ENCODE measurements around the gene MEPCE. TPM values are rescaled to one million over a fixed set of nuclear protein-coding genes. Genes with fewer than 3 reads are reported as not detected.

Gene MEPCE
- total and polyA plus RNA-seq, 10 of the 15 experiments (the other 5 are each of a cell fraction or from before 2014, with no cell fraction given): 8.2 to 48.0 (median 22.1) TPM

DNA sequence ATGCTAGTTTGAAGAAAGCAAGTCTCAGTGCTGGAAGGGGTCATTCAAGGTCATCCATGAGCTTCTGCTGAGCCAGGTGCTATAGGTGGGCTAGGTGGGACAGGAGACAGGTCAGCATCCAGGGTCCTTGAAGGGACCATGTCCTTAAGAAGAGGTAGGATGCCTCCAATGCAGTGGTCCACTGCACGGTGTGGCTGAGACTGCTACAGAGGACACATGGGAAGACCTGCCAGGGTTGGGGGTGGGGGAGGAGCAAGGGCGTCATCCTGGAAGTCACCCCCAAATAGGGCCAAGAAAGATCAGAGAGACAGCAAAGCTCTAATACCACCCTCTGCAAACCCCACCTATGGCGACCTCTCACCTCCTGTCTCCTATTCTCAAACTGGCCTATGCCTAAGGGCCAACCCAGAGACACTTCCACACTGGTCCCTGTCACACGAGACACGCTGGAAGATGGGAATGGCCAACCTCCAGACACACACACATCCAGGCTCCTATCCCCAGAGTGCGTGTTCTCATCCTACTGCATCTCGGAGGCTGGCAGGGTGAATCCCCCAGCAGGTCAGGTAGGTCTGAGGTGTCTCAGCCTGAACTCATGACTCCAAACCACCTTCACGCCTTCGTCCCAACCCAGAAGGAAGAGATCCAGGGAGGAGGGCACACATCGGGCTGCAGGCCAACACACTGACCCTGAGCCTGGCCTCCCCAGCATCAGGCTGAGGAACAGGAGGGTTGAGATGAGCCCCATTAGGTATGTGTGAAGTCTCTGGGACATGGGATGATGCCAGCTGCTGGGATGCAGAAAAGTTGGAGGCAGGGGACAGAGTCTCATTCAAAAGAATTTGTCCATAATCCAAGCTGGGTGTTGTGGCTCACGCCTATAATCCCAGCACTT lies 12.3 kb downstream of the MEPCE start (continued):
- TF ChIP-seq CREB1 (IDR thresholded peaks at IDR 0.05; ENCODE audit: low read depth) (no peak), WRNIP1 (IDR thresholded peaks at IDR 0.05; ENCODE audit: borderline replicate concordance, low read depth, low read length) (no peak), ETV6 (conservative IDR thresholded peaks at IDR 0.05 in 1 of 2, IDR thresholded peaks at IDR 0.05 in 1 of 2; ENCODE audit: borderline replicate concordance in 1 of 2, low read depth in 1 of 2) (no peak), RFX5 (IDR thresholded peaks at IDR 0.05; ENCODE audit: low read depth, low read length) (no peak), BHLHE40 (IDR thresholded peaks at IDR 0.05; ENCODE audit: borderline replicate concordance in 1 of 2, low read depth in 2 of 2, low read length in 1 of 2) (no peak), FOXK2 (IDR thresholded peaks at IDR 0.05) (no peak), NFXL1 (IDR thresholded peaks at IDR 0.05; ENCODE audit: borderline replicate concordance) (no peak), EP300 (IDR thresholded peaks at IDR 0.05; ENCODE audit: borderline replicate concordance in 1 of 2, control insufficient read depth in 1 of 2, low read depth in 2 of 2, low read length in 2 of 2) (no peak), TAF1 (IDR thresholded peaks at IDR 0.05; ENCODE audit: borderline replicate concordance, low read depth, low read length) (no peak)

GRCh38 chr7:100443096-100443840 lies 13.6 kb downstream of the MEPCE start:
- H2AFZ ChIP-seq (ENCODE audit: control insufficient read depth, low read depth, low read length): no peak overlapping the region
- H4K20me1 ChIP-seq (ENCODE audit: control insufficient read depth, insufficient read depth): no peaks in the 10 kb centered on the region
- H3K79me2 ChIP-seq (ENCODE audit: control insufficient read depth, insufficient read depth, low read length): no peaks in the 10 kb centered on the region
- in situ Hi-C loops (cut with MboI): no loop called here
- ATAC-seq (no peak), FAIRE-seq (no peak), DNase-seq (ENCODE audit: low read depth, low spot score) (no peak)
- 73% methylated on average over 9 of the region's 9 CpGs for WGBS (ENCODE audit: insufficient coverage, insufficient replicate concordance, low lambda C conversion rate, missing lambda C conversion rate)
- H3K4me2 ChIP-seq (ENCODE audit: control insufficient read depth, insufficient read depth): no peak overlapping the region
- no peak overlapping the region for H3K27ac ChIP-seq (ENCODE audit: control insufficient read depth, insufficient read depth)
- no peak overlapping the region for H3K4me3 ChIP-seq
- peaks cover 14% of the 10 kb centered on the region for H3K4me1 ChIP-seq (ENCODE audit: control insufficient read depth, insufficient read depth, low read length)
- ChIA-PET POLR2A (interaction anchor here (1.1 to 1.7 kb wide), 3 partner anchors 11 to 21 kb away, joined by 4 to 6 read pairs (median 5); partner anchors contain the start of gene MEPCE), CTCF (interaction anchor here (1.0 to 1.4 kb wide), 3 partner anchors 9 to 39 kb away, joined by 3 read pairs; no protein-coding TSS in a partner anchor), RAD21 (ENCODE audit: unreplicated experiment) (no interaction called here), SMC1A (ENCODE audit: uncharacterized antibody, unreplicated experiment) (interaction anchor here (1.3 kb wide), 1 partner anchor 11 kb away, joined by 6 read pairs; no protein-coding TSS in a partner anchor)
- intact Hi-C loops (cut with micrococcal nuclease; ENCODE audit: unreplicated experiment): no loop called here
- H3K27me3 ChIP-seq (replicated peaks in 1 of 2; ENCODE audit: control insufficient read depth in 2 of 2, insufficient read depth in 2 of 2, low read length in 1 of 2): no peaks in the 10 kb centered on the region
- no peak overlapping the region for H3K9ac ChIP-seq (ENCODE audit: control insufficient read depth, insufficient read depth, low read length)
- H3K9me3 ChIP-seq (replicated peaks; ENCODE audit: control insufficient read depth, insufficient read depth, low read length): no peaks in the 10 kb centered on the region
- no TSS peak for BruUV-seq (replicated peaks)
- H3K36me3 ChIP-seq (ENCODE audit: control insufficient read depth in 2 of 2, insufficient read depth in 2 of 2, low read length in 1 of 2): no peaks in the 10 kb centered on the region; a peak in 1 of 4 replicates
- no peak for TF ChIP-seq NFYA (IDR thresholded peaks at IDR 0.05; ENCODE audit: borderline replicate concordance, low read depth, low read length)

Measured in GM12878 (cell line).